Coronary artery (tissue), 2 donors: ENCODE results near the gene SELENOF.

ENCODE experiments used
- DNase-seq: peaks from one replicate; pipeline ENCODE4 v3.0.0-alpha.2; 2017; ENCODE audit warnings: low spot score
- H3K27ac ChIP-seq, 2 donors: fragments of 200-600 bp; sonication (generic); one replicate each; pipeline ENCODE4 v1.5.1; 2016 to 2019
- H3K4me3 ChIP-seq: fragments of 200-600 bp; sonication (generic); 2 replicates; pipeline ENCODE4 v1.5.1; 2016; ENCODE audit warnings: mild to moderate bottlenecking, moderate library complexity
- TF ChIP-seq, protein P1 (sequence below): fragments of 200-600 bp; sonication (generic); IDR thresholded peaks from one replicate; pipeline ENCODE4 v1.5.1; 2019; ENCODE audit warnings: antibody characterized with exemption

SELENOF gene

DNA sequence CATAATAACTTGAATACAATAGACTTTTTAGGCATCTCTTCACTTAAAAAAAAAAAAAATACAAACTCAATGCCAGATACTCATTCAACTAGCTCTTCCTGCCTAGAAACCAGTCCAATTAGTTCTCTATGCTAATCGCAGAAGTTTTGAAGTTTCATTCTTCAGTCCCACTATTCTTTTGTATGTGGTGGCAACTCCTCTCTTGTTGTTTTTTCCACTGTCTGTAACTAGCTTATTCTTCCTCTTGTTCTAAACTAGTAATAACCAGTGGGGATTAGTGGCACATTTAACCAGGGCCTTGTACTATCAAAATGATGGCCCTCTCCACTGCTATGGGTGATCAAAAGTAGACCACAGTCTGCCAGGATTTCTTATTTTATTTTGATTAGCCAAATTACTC, 52.5 kb downstream of the SELENOF start:
- no peak for DNase-seq
- Histone ChIP-seq H3K4me3 (no peak overlapping the region), H3K27ac (no peak overlapping the region)
- TF ChIP-seq, protein P1, sequence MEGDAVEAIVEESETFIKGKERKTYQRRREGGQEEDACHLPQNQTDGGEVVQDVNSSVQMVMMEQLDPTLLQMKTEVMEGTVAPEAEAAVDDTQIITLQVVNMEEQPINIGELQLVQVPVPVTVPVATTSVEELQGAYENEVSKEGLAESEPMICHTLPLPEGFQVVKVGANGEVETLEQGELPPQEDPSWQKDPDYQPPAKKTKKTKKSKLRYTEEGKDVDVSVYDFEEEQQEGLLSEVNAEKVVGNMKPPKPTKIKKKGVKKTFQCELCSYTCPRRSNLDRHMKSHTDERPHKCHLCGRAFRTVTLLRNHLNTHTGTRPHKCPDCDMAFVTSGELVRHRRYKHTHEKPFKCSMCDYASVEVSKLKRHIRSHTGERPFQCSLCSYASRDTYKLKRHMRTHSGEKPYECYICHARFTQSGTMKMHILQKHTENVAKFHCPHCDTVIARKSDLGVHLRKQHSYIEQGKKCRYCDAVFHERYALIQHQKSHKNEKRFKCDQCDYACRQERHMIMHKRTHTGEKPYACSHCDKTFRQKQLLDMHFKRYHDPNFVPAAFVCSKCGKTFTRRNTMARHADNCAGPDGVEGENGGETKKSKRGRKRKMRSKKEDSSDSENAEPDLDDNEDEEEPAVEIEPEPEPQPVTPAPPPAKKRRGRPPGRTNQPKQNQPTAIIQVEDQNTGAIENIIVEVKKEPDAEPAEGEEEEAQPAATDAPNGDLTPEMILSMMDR: no peak

- Histone ChIP-seq H3K27ac (no peak overlapping the region), H3K4me3 (no peak overlapping the region)
- TF ChIP-seq, protein P1: no peak
- DNase-seq: no peak
Observed at GRCh38 chr1:86860424-86860823, 53.5 kb downstream of the SELENOF start.

DNA sequence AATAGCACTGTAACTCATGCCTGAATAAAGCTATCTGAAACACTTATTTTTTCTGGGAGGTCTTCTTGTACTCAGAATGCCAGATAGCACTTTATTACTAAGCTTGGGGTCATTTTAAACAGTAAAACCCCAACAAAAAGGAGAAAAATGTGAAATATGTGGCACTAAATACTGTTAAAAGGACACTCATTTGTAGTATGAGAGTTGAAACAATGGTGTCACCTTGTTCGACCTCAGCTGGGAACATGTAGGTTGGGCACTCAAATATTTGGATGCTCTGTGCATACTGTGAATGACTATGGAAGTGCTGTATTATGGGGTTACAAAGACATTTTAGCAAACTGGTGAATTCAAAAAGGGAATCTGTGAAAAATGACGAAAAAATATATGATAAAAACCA, 53.9 kb downstream of the SELENOF start:
- DNase-seq: no peak
- TF ChIP-seq, protein P1: no peak
- Histone ChIP-seq H3K4me3 (no peak overlapping the region), H3K27ac (no peak overlapping the region)

DNA sequence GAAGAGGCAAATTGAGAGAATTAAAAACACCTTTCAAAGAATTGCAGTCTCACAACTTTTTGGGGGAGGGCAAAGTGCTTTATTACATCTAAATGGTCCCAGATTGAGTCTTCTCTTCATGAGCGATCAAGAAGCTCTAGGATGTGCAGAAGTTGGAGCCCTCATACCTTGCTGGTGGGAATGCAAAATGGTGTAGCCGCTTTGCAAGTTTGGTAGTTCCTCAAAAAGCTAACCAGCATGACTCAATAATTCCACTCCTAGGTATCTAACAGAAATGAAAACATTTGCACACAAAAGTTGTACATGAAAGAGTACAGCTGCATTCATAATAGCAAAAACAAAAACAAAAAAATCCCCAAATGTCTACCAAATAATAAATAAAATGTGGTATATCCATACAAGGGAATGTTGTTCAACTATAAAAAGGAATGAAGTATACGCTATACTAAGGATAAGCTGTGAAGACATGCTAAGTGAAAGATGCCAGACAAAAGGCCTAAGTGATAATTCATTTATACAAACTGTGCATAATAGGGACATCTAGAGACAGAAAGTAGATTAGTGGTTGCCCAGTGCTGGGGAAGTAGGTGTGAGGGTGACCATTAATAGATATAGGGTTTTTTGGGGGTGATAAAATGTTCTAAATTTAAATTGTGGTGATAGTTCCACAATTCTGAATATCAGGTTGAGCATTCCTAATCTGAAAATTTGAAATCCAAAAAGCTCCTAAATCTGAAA, 55.2 kb downstream of the SELENOF start:
- DNase-seq: no peak
- TF ChIP-seq, protein P1: no peak
- no peak overlapping the region for H3K27ac ChIP-seq
- no peak overlapping the region for H3K4me3 ChIP-seq

DNA sequence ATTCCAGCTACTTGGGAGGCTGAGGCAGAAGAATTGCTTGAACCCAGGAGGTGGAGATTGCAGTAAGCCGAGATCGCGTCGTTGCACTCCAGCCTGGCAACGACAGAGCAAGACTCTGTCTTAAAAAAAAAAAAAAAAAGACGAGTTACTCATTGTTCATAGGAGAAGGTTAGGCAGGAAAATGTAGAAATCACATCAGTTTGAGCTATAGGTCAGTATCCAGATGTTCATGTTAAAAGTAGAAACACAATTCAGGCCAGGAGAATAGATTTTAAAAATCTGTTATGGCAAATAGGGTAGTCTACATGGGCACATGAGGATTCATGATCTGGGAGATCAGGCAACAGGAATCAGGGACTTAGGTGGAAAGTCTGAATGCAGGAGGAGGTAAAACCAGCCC, 57.7 kb downstream of the SELENOF start:
- Histone ChIP-seq H3K4me3 (no peak overlapping the region), H3K27ac (no peak overlapping the region)
- TF ChIP-seq, protein P1: no peak
- DNase-seq: no peak

GRCh38 chr1:86854352-86854751, 59.6 kb downstream of the SELENOF start:
- TF ChIP-seq, protein P1: no peak
- no peak overlapping the region for H3K4me3 ChIP-seq
- no peak for DNase-seq
- no peak overlapping the region for H3K27ac ChIP-seq

DNA sequence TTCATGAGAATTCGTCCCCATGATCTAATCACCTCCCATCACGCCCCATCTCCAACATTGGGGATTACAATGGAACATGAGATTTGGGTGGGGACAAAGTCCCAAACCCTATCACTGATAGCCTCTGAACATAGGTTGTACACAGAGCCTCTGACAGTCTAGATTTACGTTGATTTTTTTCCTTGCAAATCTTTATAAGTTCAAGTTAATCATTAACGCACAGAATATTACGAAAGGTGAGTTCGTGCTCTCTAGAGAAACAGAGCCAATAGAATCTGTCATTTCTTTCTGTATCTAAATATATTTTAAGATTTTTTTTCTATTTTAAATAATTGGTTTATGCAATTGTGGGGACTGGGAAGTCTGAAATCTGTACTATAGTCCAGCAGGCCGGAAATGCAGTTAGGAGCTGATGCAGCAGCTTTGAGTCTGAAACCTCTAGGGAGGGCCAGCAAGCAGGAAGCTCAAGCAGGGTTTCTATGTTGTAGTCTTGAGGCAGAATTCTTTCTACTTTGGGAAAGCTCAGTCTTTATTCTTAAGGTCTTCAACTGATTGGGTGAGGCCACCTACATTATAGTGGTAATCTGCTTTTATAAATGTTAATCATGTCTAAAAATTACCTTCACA, 61.0 kb downstream of the SELENOF start:
- DNase-seq: no peak
- no peak overlapping the region for H3K4me3 ChIP-seq
- no peak overlapping the region for H3K27ac ChIP-seq
- TF ChIP-seq, protein P1: no peak
